ENCODE measurements around the gene FFAR2. TPM values are rescaled to one million over a fixed set of nuclear protein-coding genes. Genes with fewer than 3 reads are reported as not detected.

FFAR2 gene
- total RNA-seq, 1 experiment from 2014 or later: not detected

- Histone ChIP-seq H3K9me3 (ENCODE audit: low read length) (no peaks in the 10 kb centered on the region), H2AFZ (ENCODE audit: low read length) (no peak overlapping the region), H4K20me1 (ENCODE audit: low read length) (no peaks in the 10 kb centered on the region), H3K4me1 (ENCODE audit: insufficient read depth, low read length) (no peaks in the 10 kb centered on the region), H3F3A (ENCODE audit: low read length, unreplicated experiment) (no peaks in the 10 kb centered on the region), H3K79me2 (ENCODE audit: low read length) (no peaks in the 10 kb centered on the region), H3K4me3 (ENCODE audit: low read length) (no peak overlapping the region), H3K4me2 (ENCODE audit: low read length) (no peak overlapping the region), H3K9ac (ENCODE audit: low read length) (no peak overlapping the region), H3K9me2 (replicated peaks; ENCODE audit: low read length) (no peaks in the 10 kb centered on the region), H3K27ac (ENCODE audit: low read length) (no peak overlapping the region), H3K27me3 (ENCODE audit: low read length) (no peaks in the 10 kb centered on the region), H3K36me3 (ENCODE audit: low read depth, low read length) (no peaks in the 10 kb centered on the region)
- TF ChIP-seq CTCF (conservative IDR thresholded peaks at IDR 0.05; ENCODE audit: low read depth, low read length): no peak
- TF ChIP-seq EZH2phosphoT487 (IDR thresholded peaks at IDR 0.05; ENCODE audit: borderline replicate concordance, low read length): no peak
- no peak for TF ChIP-seq EZH2 (IDR thresholded peaks at IDR 0.05; ENCODE audit: low read length, unreplicated experiment)
- no peak for ATAC-seq
- CTCF ChIA-PET: interaction anchor here (1.0 kb wide), 1 partner anchor 140 kb away, joined by 3 read pairs; no protein-coding TSS in a partner anchor
- DNase-seq: no peak
- POLR2A ChIA-PET (ENCODE audit: unreplicated experiment): no interaction called here
- intact Hi-C loops (cut with micrococcal nuclease): no loop called here
- BruUV-seq (replicated peaks): no TSS peak
These were observed 45.9 kb downstream of the FFAR2 start for GRCh38 chr19:35493971-35494370.

- Histone ChIP-seq H3K79me2 (ENCODE audit: low read length) (no peaks in the 10 kb centered on the region), H3K27me3 (ENCODE audit: low read length) (no peaks in the 10 kb centered on the region), H3K4me3 (ENCODE audit: low read length) (peak overlapping the region; percentile 16; the same call in 1 of the 2 replicates), H3K9ac (ENCODE audit: low read length) (no peak overlapping the region), H3K27ac (ENCODE audit: low read length) (no peak overlapping the region), H3K9me2 (replicated peaks; ENCODE audit: low read length) (no peaks in the 10 kb centered on the region), H3K4me2 (ENCODE audit: low read length) (peak overlapping the region; percentile 64), H3K36me3 (ENCODE audit: low read depth, low read length) (no peaks in the 10 kb centered on the region), H2AFZ (ENCODE audit: low read length) (peak overlapping the region; percentile 64), H4K20me1 (ENCODE audit: low read length) (no peaks in the 10 kb centered on the region), H3K4me1 (ENCODE audit: insufficient read depth, low read length) (no peaks in the 10 kb centered on the region), H3F3A (ENCODE audit: low read length, unreplicated experiment) (no peaks in the 10 kb centered on the region), H3K9me3 (ENCODE audit: low read length) (no peaks in the 10 kb centered on the region)
- no TSS peak for BruUV-seq (replicated peaks)
- ChIA-PET POLR2A (ENCODE audit: unreplicated experiment) (no interaction called here), CTCF (interaction anchor here (0.6 kb wide), 2 partner anchors 142 to 148 kb away, joined by 5 read pairs; no protein-coding TSS in a partner anchor)
- no peak for TF ChIP-seq EZH2 (IDR thresholded peaks at IDR 0.05; ENCODE audit: low read length, unreplicated experiment)
- TF ChIP-seq CTCF (conservative IDR thresholded peaks at IDR 0.05; ENCODE audit: low read depth, low read length): peak; percentile 79
- no peak for TF ChIP-seq EZH2phosphoT487 (IDR thresholded peaks at IDR 0.05; ENCODE audit: borderline replicate concordance, low read length)
- ATAC-seq (peak; percentile 88), DNase-seq (peak; percentile 64)
- intact Hi-C loops (cut with micrococcal nuclease): no loop called here
These were observed 47.3 kb downstream of the FFAR2 start for GRCh38 chr19:35495107-35496064.

- no peak overlapping the region for H3K9ac ChIP-seq (ENCODE audit: low read length)
- intact Hi-C loops (cut with micrococcal nuclease): no loop called here
- H3F3A ChIP-seq (ENCODE audit: low read length, unreplicated experiment): no peaks in the 10 kb centered on the region
- ChIA-PET POLR2A (ENCODE audit: unreplicated experiment) (no interaction called here), CTCF (no interaction called here)
- no peaks in the 10 kb centered on the region for H4K20me1 ChIP-seq (ENCODE audit: low read length)
- no TSS peak for BruUV-seq (replicated peaks)
- H3K27ac ChIP-seq (ENCODE audit: low read length): no peak overlapping the region
- no peak for TF ChIP-seq EZH2 (IDR thresholded peaks at IDR 0.05; ENCODE audit: low read length, unreplicated experiment)
- no peak for TF ChIP-seq EZH2phosphoT487 (IDR thresholded peaks at IDR 0.05; ENCODE audit: borderline replicate concordance, low read length)
- no peak for TF ChIP-seq CTCF (conservative IDR thresholded peaks at IDR 0.05; ENCODE audit: low read depth, low read length)
- H3K27me3 ChIP-seq (ENCODE audit: low read length): no peaks in the 10 kb centered on the region
- no peak overlapping the region for H2AFZ ChIP-seq (ENCODE audit: low read length)
- DNase-seq (no peak), ATAC-seq (no peak)
- no peaks in the 10 kb centered on the region for H3K36me3 ChIP-seq (ENCODE audit: low read depth, low read length)
- no peak overlapping the region for H3K4me3 ChIP-seq (ENCODE audit: low read length)
- no peaks in the 10 kb centered on the region for H3K4me1 ChIP-seq (ENCODE audit: insufficient read depth, low read length)
- no peaks in the 10 kb centered on the region for H3K9me2 ChIP-seq (replicated peaks; ENCODE audit: low read length)
- H3K9me3 ChIP-seq (ENCODE audit: low read length): no peaks in the 10 kb centered on the region
- no peak overlapping the region for H3K4me2 ChIP-seq (ENCODE audit: low read length)
- H3K79me2 ChIP-seq (ENCODE audit: low read length): no peaks in the 10 kb centered on the region
These were observed 49.3 kb downstream of the FFAR2 start for GRCh38 chr19:35497406-35497805.

Data from PC-3 (cell line).